ENCODE results near the gene TMEM144. TPM values are rescaled to one million over a fixed set of nuclear protein-coding genes. Genes with fewer than 3 reads are reported as not detected.

TMEM144 gene
- total and polyA plus RNA-seq, 4 donors: 0.56 to 2.8 (median 1.6) TPM

DNA sequence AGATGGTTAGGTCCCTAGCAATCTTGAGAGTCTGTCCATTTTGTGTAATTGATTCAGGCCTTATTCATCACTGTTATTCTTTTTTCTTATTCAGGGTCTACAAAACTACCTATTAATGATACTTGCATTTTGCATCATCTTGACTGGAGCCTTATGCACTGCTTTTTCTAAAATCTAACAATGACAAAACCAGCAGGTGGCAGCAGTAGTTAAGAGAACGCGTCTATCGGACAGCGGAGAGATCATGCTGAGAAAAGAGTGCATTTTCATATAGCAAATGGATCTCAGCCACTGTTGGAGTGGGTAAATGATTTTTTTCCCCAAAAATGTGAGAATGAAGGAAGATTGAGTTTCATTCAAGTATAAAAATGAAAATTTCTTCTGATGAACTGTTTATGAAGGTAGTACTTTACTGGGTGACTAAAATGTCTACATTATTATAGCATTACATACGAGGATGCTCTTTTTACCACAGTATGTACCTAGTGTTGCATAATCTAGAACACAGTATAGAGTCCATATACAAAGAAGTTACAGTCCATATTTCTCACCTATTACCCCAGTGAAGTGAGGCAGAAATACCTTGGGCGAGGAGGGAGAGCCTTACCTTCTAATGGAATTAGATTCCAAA is 43.2 kb downstream of the TMEM144 start:
- Histone ChIP-seq H3K9me3 (ENCODE audit: control insufficient read depth in 4 of 4, low read length in 3 of 4) (no peaks in the 10 kb centered on the region), H3K27ac (ENCODE audit: low read depth in 1 of 2, low read length in 2 of 2) (no peak overlapping the region), H3K36me3 (ENCODE audit: control insufficient read depth in 4 of 4, insufficient read depth in 3 of 4, low read depth in 1 of 4, low read length in 3 of 4) (no peaks in the 10 kb centered on the region), H3K27me3 (ENCODE audit: control insufficient read depth in 4 of 4, insufficient read depth in 4 of 4, low read length in 3 of 4) (no peaks in the 10 kb centered on the region), H3K4me1 (ENCODE audit: control insufficient read depth in 4 of 4, insufficient read depth in 4 of 4, low read length in 3 of 4) (no peaks in the 10 kb centered on the region), H3K4me3 (ENCODE audit: low read depth in 1 of 3, low read length in 3 of 3) (no peak overlapping the region), H3K9ac (ENCODE audit: low read depth in 1 of 2, low read length in 2 of 2) (no peak overlapping the region)
- TF ChIP-seq, protein P1, sequence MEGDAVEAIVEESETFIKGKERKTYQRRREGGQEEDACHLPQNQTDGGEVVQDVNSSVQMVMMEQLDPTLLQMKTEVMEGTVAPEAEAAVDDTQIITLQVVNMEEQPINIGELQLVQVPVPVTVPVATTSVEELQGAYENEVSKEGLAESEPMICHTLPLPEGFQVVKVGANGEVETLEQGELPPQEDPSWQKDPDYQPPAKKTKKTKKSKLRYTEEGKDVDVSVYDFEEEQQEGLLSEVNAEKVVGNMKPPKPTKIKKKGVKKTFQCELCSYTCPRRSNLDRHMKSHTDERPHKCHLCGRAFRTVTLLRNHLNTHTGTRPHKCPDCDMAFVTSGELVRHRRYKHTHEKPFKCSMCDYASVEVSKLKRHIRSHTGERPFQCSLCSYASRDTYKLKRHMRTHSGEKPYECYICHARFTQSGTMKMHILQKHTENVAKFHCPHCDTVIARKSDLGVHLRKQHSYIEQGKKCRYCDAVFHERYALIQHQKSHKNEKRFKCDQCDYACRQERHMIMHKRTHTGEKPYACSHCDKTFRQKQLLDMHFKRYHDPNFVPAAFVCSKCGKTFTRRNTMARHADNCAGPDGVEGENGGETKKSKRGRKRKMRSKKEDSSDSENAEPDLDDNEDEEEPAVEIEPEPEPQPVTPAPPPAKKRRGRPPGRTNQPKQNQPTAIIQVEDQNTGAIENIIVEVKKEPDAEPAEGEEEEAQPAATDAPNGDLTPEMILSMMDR (IDR thresholded peaks at IDR 0.05; ENCODE audit: low read depth, low read length, missing input control): peak; percentile 55
- TF ChIP-seq TAF1 (conservative IDR thresholded peaks at IDR 0.05): no peak
- peak; percentile 83 to 91 for TF ChIP-seq RAD21 (IDR thresholded peaks at IDR 0.05)
- DNase-seq (ENCODE audit: low spot score): no peak
- WGBS: 28% methylated on average over 6 of the region's 6 CpGs

DNA sequence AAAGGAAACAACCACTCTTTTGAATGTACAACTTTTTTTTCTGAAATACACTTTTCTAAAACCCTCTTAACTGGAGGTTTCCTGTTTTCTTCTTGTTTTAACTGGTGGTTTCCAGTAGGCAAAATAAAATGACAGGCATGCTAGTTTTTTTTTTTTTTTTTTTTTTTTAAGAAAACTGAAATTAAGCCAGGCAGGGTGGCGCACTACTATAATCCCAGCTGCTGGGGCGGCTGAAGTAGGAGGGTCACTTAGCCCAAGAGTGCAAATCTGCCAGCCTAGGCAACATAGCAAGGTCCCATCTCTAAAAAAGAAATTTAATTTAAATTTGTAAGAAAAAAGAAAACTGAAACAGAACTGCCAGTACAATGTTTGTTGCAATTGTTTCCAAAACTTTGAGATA is 44.0 kb downstream of the TMEM144 start:
- Histone ChIP-seq H3K9me3 (ENCODE audit: control insufficient read depth in 4 of 4, low read length in 3 of 4) (no peaks in the 10 kb centered on the region), H3K9ac (ENCODE audit: low read depth in 1 of 2, low read length in 2 of 2) (no peak overlapping the region), H3K27ac (ENCODE audit: low read depth in 1 of 2, low read length in 2 of 2) (no peak overlapping the region), H3K36me3 (ENCODE audit: control insufficient read depth in 4 of 4, insufficient read depth in 3 of 4, low read depth in 1 of 4, low read length in 3 of 4) (no peaks in the 10 kb centered on the region), H3K4me1 (ENCODE audit: control insufficient read depth in 4 of 4, insufficient read depth in 4 of 4, low read length in 3 of 4) (no peaks in the 10 kb centered on the region), H3K27me3 (ENCODE audit: control insufficient read depth in 4 of 4, insufficient read depth in 4 of 4, low read length in 3 of 4) (no peaks in the 10 kb centered on the region), H3K4me3 (ENCODE audit: low read depth in 1 of 3, low read length in 3 of 3) (no peak overlapping the region)
- no peak for TF ChIP-seq JUND (IDR thresholded peaks at IDR 0.05)
- TF ChIP-seq, protein P2, sequence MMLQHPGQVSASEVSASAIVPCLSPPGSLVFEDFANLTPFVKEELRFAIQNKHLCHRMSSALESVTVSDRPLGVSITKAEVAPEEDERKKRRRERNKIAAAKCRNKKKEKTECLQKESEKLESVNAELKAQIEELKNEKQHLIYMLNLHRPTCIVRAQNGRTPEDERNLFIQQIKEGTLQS (IDR thresholded peaks at IDR 0.05): no peak
- TF ChIP-seq HNF4G (IDR thresholded peaks at IDR 0.05): no peak
- TF ChIP-seq, protein P3, sequence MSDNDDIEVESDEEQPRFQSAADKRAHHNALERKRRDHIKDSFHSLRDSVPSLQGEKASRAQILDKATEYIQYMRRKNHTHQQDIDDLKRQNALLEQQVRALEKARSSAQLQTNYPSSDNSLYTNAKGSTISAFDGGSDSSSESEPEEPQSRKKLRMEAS (IDR thresholded peaks at IDR 0.05): no peak
- no peak for TF ChIP-seq RXRA (IDR thresholded peaks at IDR 0.05)
- no peak for TF ChIP-seq YY1 (IDR thresholded peaks at IDR 0.05)
- TF ChIP-seq FOXA2 (IDR thresholded peaks at IDR 0.05): no peak
- 83% methylated on average over 2 of the region's 2 CpGs for WGBS
- no peak for DNase-seq (ENCODE audit: low spot score)

DNA sequence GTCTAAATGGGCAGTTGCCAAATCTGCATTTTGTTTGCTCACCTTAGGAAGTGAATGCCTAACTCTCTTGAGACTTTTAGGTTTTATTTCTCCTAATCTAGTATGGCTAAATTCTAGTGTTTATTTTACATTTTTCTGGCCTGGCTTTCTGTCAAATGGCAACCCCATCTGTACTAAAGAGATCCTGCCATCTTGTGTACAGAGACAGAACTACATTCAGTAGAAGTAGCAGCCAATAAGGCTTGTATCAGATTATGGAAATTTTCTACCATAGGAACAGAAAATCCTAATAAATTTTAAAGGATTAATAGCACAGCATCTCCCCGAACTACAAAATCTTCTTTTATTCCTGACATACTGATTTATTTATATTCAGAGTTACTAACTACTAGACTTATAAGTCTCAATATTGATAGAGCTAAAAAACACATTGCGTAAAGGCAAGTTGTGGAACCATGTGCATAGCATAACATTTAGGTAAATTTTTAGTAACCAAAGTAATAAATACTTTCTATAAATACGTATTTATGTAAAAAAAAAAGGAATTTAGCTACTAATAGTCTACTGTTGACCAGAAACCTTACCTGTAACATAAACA is 45.5 kb downstream of the TMEM144 start:
- Histone ChIP-seq H3K36me3 (ENCODE audit: control insufficient read depth in 4 of 4, insufficient read depth in 3 of 4, low read depth in 1 of 4, low read length in 3 of 4) (no peaks in the 10 kb centered on the region), H3K9me3 (ENCODE audit: control insufficient read depth in 4 of 4, low read length in 3 of 4) (no peaks in the 10 kb centered on the region), H3K27me3 (ENCODE audit: control insufficient read depth in 4 of 4, insufficient read depth in 4 of 4, low read length in 3 of 4) (no peaks in the 10 kb centered on the region), H3K4me3 (ENCODE audit: low read depth in 1 of 3, low read length in 3 of 3) (no peak overlapping the region), H3K4me1 (ENCODE audit: control insufficient read depth in 4 of 4, insufficient read depth in 4 of 4, low read length in 3 of 4) (no peaks in the 10 kb centered on the region), H3K27ac (ENCODE audit: low read depth in 1 of 2, low read length in 2 of 2) (no peak overlapping the region), H3K9ac (ENCODE audit: low read depth in 1 of 2, low read length in 2 of 2) (no peak overlapping the region)
- 35% methylated on average over 3 of the region's 3 CpGs for WGBS
- no peak for DNase-seq (ENCODE audit: low spot score)
- no peak for TF ChIP-seq NR2F2 (IDR thresholded peaks at IDR 0.05)
- TF ChIP-seq, protein P1 (IDR thresholded peaks at IDR 0.05; ENCODE audit: low read depth, low read length, missing input control): peak; percentile 73
- TF ChIP-seq, protein P4, sequence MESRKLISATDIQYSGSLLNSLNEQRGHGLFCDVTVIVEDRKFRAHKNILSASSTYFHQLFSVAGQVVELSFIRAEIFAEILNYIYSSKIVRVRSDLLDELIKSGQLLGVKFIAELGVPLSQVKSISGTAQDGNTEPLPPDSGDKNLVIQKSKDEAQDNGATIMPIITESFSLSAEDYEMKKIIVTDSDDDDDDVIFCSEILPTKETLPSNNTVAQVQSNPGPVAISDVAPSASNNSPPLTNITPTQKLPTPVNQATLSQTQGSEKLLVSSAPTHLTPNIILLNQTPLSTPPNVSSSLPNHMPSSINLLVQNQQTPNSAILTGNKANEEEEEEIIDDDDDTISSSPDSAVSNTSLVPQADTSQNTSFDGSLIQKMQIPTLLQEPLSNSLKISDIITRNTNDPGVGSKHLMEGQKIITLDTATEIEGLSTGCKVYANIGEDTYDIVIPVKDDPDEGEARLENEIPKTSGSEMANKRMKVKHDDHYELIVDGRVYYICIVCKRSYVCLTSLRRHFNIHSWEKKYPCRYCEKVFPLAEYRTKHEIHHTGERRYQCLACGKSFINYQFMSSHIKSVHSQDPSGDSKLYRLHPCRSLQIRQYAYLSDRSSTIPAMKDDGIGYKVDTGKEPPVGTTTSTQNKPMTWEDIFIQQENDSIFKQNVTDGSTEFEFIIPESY (IDR thresholded peaks at IDR 0.05): no peak
- TF ChIP-seq GABPA (IDR thresholded peaks at IDR 0.05 in 1 of 2, conservative IDR thresholded peaks at IDR 0.05 in 1 of 2): no peak
- TF ChIP-seq EGR1 (IDR thresholded peaks at IDR 0.05; ENCODE audit: low read depth in 2 of 2): no peak
- peak; percentile 73 to 86 for TF ChIP-seq RAD21 (IDR thresholded peaks at IDR 0.05)

Data from liver (tissue), 9 donors.